Activated CD4-positive, alpha-beta T cell treated with anti-CD3 and anti-CD28 coated beads for 4 hours (primary cell): ENCODE data around the gene FLT1.

Source experiments
- DNase-seq, 2 donors: peaks; one replicate each; pipeline ENCODE4 v3.0.0-alpha.2; 2020

The FLT1 gene

GRCh38 chr13:28421676-28422410, 73.1 kb downstream of the FLT1 start:
- DNase-seq = no peak

GRCh38 chr13:28420704-28421103, 74.2 kb downstream of the FLT1 start:
- no peak for DNase-seq

DNA sequence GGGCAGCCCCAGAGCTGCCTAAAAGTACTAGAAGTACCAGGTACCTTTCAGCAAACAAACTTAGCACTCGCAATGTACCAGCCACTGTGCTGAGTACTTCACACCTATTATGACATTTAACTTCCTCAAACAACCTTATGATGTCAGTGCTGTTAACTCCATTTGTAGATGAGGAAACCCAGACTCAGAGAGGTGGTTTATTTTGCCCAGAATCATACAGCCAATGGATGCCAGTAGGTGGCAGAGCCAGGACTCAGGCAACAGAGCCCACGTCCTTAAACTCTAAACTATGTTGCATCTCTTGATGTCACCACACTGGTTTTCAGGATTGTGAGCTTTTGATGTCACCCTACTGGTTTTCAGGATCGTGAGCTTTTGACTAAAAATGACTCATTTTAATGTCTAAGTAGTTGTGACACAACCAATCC, 78.9 kb downstream of the FLT1 start:
- no peak for DNase-seq

DNA sequence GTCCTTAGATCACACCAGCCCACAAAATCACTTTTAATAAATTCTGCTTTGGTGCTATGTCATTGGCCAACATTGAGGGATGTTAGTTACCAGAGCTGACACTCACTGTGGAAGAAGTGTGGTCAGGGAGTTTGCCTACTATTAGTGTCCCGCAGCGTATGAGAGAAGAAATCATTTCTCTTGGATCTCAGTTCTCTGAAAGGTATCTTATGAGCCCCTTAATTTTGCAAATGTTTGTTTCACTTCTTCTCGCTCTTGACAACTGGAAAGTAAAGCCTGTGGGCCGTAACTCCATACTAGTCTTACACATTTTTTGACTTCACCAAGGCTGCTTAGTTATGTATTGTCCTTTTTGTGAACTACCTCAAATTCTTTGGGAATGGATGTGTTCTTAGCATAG, 80.9 kb downstream of the FLT1 start:
- no peak for DNase-seq

GRCh38 chr13:28412981-28413380, 81.9 kb downstream of the FLT1 start:
- DNase-seq = no peak

DNA sequence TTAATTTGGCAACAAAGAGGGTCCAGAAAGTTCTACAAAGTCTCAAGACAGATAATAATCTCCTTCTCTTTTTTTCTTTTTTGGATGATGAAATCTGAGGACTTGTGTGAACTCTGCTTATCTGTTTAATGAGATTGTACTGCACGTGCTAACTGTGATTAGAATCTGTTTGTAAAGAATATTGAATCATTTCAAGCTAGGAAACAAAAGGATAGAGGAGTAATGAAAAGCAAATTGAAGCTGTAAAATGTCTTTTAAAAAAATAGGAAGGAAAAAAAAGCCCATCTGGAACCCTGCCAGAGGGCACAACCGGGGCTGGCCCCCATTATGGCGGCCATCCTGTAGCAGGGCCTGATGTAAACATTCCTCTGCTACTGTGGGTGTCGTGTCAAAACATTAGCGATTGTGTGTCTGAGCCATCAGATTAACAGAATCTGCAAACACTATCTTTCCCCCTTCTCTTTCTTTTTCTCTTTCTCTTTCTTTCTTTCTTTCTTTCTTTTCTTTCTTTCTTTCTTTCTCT, 83.0 kb downstream of the FLT1 start:
- no peak for DNase-seq

GRCh38 chr13:28410096-28410495, 84.8 kb downstream of the FLT1 start:
- no peak for DNase-seq

DNA sequence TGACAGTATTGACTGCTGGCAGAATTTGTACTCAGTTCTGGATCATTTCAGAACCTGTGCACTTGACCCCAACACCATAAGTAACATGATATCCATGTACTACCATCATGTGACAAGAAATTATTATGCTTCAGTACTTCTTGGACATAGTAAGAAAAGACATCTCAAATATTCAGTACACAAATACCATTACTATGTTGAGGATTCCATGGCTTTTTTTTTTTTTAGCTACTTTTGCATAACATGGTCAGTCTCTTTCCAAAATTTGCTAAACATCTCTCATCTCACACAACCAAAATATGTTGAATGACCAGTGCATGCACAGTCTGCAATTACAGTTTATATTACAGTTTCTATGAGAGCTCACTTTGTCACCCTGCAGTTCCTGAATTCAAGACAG, 85.3 kb downstream of the FLT1 start:
- DNase-seq = no peak

- DNase-seq = no peak
Measured at GRCh38 chr13:28408863-28409262, 86.1 kb downstream of the FLT1 start.

- no peak for DNase-seq
Measured at GRCh38 chr13:28408235-28408848, 86.6 kb downstream of the FLT1 start.

GRCh38 chr13:28406733-28407266, 88.1 kb downstream of the FLT1 start:
- no peak for DNase-seq

- DNase-seq = no peak
Measured at GRCh38 chr13:28402057-28402381, 92.9 kb downstream of the FLT1 start.

GRCh38 chr13:28401303-28402056, 93.4 kb downstream of the FLT1 start:
- DNase-seq = no peak

DNA sequence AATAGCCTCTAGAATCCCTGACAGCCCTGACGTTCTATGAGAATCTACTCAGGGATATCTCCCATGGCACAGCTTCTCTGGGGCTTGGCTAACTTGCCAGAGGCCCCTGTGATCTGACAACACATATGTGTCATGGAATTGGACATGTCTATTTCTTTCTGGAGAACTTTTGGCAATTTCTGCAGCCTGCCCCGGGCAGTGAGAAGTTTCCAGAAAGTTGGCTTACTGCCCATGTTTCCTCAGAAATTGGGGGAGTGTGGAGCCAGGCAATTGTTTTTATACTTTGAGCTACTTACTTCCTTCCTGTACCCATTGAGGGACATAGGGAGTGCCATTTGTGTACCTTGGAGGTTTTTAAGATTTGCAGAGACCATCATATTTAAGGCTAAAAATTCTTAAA, 98.9 kb downstream of the FLT1 start:
- no peak for DNase-seq

GRCh38 chr13:28394422-28394821, 100.5 kb downstream of the FLT1 start:
- no peak for DNase-seq

- no peak for DNase-seq
Measured at GRCh38 chr13:28392896-28393505, 101.9 kb downstream of the FLT1 start.

DNA sequence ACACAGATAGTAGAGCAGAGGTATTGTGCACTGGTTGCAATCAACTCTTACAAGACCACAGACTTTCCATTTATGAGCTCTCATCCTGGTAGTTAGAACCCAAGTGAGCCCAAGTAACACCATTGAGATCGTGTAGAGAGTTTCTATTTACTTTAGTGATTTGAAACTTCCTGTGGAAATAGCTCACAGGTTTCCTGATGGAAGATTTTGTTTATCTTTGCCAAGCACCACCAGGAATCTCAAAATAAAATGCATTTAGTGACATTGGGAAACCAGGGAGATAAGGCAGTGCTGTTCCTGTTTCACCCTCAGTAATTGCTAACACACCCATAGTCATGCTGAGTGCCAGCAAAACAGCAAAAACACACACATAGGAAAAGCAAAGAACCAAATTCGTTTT, 102.5 kb downstream of the FLT1 start:
- no peak for DNase-seq

DNA sequence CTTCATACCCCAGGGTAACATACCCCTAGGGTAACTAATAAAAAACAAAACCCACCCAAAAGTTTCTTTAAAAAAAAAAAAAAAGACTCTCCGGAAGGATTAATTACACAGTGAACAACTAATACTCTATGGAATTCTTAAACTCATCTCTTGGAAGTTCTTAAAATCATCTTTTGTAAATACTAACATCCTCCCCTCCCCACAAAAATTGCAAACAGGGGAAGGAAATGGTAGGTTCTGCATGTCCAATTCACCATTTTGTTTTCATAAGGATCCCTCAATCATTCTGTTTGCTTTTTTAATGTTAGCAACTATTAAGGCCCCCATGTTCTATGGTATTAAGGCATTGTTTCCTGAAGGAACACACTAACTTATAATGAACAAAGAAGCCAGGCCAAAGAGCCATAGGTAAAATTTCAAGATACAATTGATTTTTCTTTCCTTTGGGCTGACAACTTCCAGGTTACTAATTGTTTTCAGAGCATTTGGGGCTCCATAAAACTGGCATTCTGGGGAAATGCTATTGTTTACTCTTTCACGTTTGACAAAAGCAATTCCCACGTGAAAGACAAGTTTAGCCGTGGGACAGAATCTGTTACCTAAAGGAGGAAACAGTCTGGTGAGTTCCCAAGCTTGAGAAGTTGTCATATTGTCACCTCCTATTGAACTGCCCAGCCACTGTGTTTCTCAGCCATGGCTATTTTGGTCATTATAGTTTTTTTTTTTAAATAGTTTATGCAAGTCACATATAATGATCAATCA, 107.0 kb downstream of the FLT1 start:
- DNase-seq = no peak

DNA sequence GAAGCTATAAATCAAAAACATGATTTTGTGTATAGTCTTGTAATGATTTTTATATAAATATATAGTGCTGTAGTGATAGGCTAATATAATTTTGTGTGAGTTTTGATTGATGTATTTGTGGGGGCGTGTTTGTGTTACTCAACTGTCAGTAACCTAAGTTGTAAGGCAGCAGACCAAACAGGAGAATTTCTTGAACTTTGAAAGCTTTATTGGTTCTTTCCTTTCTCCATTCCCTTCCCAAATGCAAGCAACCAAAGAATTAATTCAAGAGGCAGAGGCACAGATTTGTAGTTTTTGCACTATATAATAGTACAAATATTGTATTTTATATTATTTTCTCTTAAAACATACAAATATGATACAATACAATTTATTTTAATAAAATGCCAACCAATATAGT, 109.6 kb downstream of the FLT1 start:
- no peak for DNase-seq

DNA sequence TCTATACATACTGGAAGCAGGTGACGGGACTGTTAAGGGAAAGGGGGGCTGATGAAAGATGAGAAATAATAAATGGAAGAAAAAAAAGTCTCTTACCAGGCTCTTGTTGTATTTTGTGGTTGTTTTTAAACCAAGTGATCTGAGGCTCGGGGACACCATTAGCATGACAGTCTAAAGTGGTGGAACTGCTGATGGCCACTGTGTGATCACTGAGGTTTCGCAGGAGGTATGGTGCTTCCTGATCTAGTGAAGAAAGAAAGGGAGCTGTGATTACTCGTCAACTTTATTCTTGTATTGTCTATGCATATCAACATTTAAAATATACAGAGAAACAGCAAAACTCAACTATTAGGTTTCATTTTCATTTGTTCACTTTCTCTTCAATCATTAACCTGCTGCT, 110.1 kb downstream of the FLT1 start:
- no peak for DNase-seq

GRCh38 chr13:28380319-28380718, 114.6 kb downstream of the FLT1 start:
- no peak for DNase-seq

GRCh38 chr13:28379371-28380083, 115.4 kb downstream of the FLT1 start:
- no peak for DNase-seq
